HEK293T (cell line): ENCODE measurements around the gene GCN1.

Experiments used
- ARNT ChIP-seq: fragments of 450-650 bp; IDR thresholded peaks from 2 replicates; pipeline ENCODE4 v1.6.1; 2017; ENCODE audit warnings: mild to moderate bottlenecking
- BHLHE40 ChIP-seq: fragments of 450-650 bp; IDR thresholded peaks from 2 replicates; pipeline ENCODE4 v1.6.1; 2016; ENCODE audit warnings: mild to moderate bottlenecking, moderate library complexity, borderline replicate concordance
- CTBP1 ChIP-seq: fragments of 450-650 bp; IDR thresholded peaks from 2 replicates; pipeline ENCODE4 v1.6.1; 2016; ENCODE audit warnings: borderline replicate concordance
- FOXK2 ChIP-seq: fragments of 450-650 bp; IDR thresholded peaks from 2 replicates; pipeline ENCODE4 v1.6.1; 2016; ENCODE audit warnings: mild to moderate bottlenecking
- FOXM1 ChIP-seq: fragments of 450-650 bp; IDR thresholded peaks from 2 replicates; pipeline ENCODE4 v1.6.1; 2017; ENCODE audit warnings: mild to moderate bottlenecking, borderline replicate concordance
- HDGF ChIP-seq: fragments of 450-650 bp; IDR thresholded peaks from 2 replicates; pipeline ENCODE4 v1.6.1; 2017; ENCODE audit warnings: antibody characterized with exemption, borderline replicate concordance
- L3MBTL2 ChIP-seq: fragments of 450-650 bp; conservative IDR thresholded peaks from 2 replicates; pipeline ENCODE4 v1.6.1; 2016; ENCODE audit warnings: mild to moderate bottlenecking
- LEF1 ChIP-seq: fragments of 450-650 bp; IDR thresholded peaks from 2 replicates; pipeline ENCODE4 v1.6.1; 2017; ENCODE audit warnings: mild to moderate bottlenecking, borderline replicate concordance
- NFRKB ChIP-seq: fragments of 450-650 bp; IDR thresholded peaks from 2 replicates; pipeline ENCODE4 v1.6.1; 2016; ENCODE audit warnings: mild to moderate bottlenecking, moderate library complexity
- PKNOX1 ChIP-seq: fragments of 450-650 bp; IDR thresholded peaks from 2 replicates; pipeline ENCODE4 v1.6.1; 2016
- SUZ12 ChIP-seq: fragments of 450-650 bp; IDR thresholded peaks from 2 replicates; pipeline ENCODE4 v1.6.1; 2016; ENCODE audit warnings: mild to moderate bottlenecking

- no peak for TF ChIP-seq PKNOX1
- no peak for TF ChIP-seq NFRKB
- TF ChIP-seq BHLHE40: no peak
- TF ChIP-seq CTBP1: no peak
- no peak for TF ChIP-seq ARNT
- no peak for TF ChIP-seq LEF1
- TF ChIP-seq SUZ12: no peak
- TF ChIP-seq FOXK2: no peak
- no peak for TF ChIP-seq L3MBTL2
- no peak for TF ChIP-seq HDGF
- TF ChIP-seq FOXM1: no peak
These were observed 34.8 kb downstream of the GCN1 start for GRCh38 chr12:120159509-120160237.
